HG02943 (cell line): ENCODE results near the gene HPSE2.
"Not testable (repeated sequence)": the region's sequence is repeated elsewhere in the genome, so short reads cannot be mapped to it uniquely, and the experiment has no call there.

Experiments used
- ATAC-seq: cut with Tn5 transposase; IDR thresholded peaks from one replicate; pipeline ENCODE4 v1.9.1; 2021; ENCODE audit warnings: mild to moderate bottlenecking, low read depth, moderate library complexity; ENCODE audit not compliant: unreplicated experiment

Gene HPSE2

GRCh38 chr10:99010286-99010685 lies 225.4 kb downstream of the HPSE2 start:
- ATAC-seq, result no peak

GRCh38 chr10:99008054-99008453 lies 227.6 kb downstream of the HPSE2 start:
- no peak for ATAC-seq

- ATAC-seq, result no peak
Measured at GRCh38 chr10:99007457-99007856, 228.2 kb downstream of the HPSE2 start.

- ATAC-seq, result no peak
Measured at GRCh38 chr10:99005254-99005653, 230.4 kb downstream of the HPSE2 start.

GRCh38 chr10:99004738-99005137 lies 230.9 kb downstream of the HPSE2 start:
- ATAC-seq, result no peak

- no peak for ATAC-seq
Measured at GRCh38 chr10:99002392-99002791, 233.3 kb downstream of the HPSE2 start.

- ATAC-seq, result no peak
Measured at GRCh38 chr10:98997596-98997995, 238.1 kb downstream of the HPSE2 start.

- ATAC-seq, result no peak
Measured at GRCh38 chr10:98994030-98994429, 241.6 kb downstream of the HPSE2 start.

- not testable (repeated sequence) for ATAC-seq
Measured at GRCh38 chr10:98983751-98984150, 251.9 kb downstream of the HPSE2 start.

- ATAC-seq, result no peak
Measured at GRCh38 chr10:98980353-98980752, 255.3 kb downstream of the HPSE2 start.

- no peak for ATAC-seq
Measured at GRCh38 chr10:98971464-98971863, 264.2 kb downstream of the HPSE2 start.

- ATAC-seq, result no peak
Measured at GRCh38 chr10:98967601-98968000, 268.1 kb downstream of the HPSE2 start.

- no peak for ATAC-seq
Measured at GRCh38 chr10:98963608-98964007, 272.0 kb downstream of the HPSE2 start.

GRCh38 chr10:98959379-98959778 lies 276.3 kb downstream of the HPSE2 start:
- ATAC-seq, result no peak

- no peak for ATAC-seq
Measured at GRCh38 chr10:98957801-98958200, 277.9 kb downstream of the HPSE2 start.

GRCh38 chr10:98956576-98957260 lies 278.9 kb downstream of the HPSE2 start:
- no peak for ATAC-seq

- no peak for ATAC-seq
Measured at GRCh38 chr10:98953251-98953650, 282.4 kb downstream of the HPSE2 start.

- ATAC-seq, result no peak
Measured at GRCh38 chr10:98951269-98952000, 284.2 kb downstream of the HPSE2 start.

- no peak for ATAC-seq
Measured at GRCh38 chr10:98950106-98950505, 285.5 kb downstream of the HPSE2 start.

- no peak for ATAC-seq
Measured at GRCh38 chr10:98949306-98949705, 286.3 kb downstream of the HPSE2 start.

GRCh38 chr10:98943681-98944080 lies 292.0 kb downstream of the HPSE2 start:
- ATAC-seq, result no peak

GRCh38 chr10:98929709-98930108 lies 305.9 kb downstream of the HPSE2 start:
- ATAC-seq, result no peak
